Activated T-cell treated with anti-CD3 and anti-CD28 coated beads, Interleukin-2, amount 50 U/mL, for 24 hours (primary cell): ENCODE measurements around the gene SYT3.

Experiments used
- DNase-seq: peaks from one replicate; pipeline ENCODE4 v3.0.0-alpha.2; 2020
- H3K27ac Mint-ChIP-seq: 2 replicates; pipeline ENCODE4 v1.8.0; 2020; ENCODE audit warnings: mild to moderate bottlenecking, mixed read lengths
- H3K27me3 Mint-ChIP-seq: 2 replicates; pipeline ENCODE4 v1.8.0; 2020; ENCODE audit warnings: mixed read lengths
- H3K36me3 Mint-ChIP-seq: 2 replicates; pipeline ENCODE4 v1.8.0; 2020; ENCODE audit warnings: low read depth, mixed read lengths
- H3K4me1 Mint-ChIP-seq: 2 replicates; pipeline ENCODE4 v1.8.0; 2020; ENCODE audit warnings: low read depth, mixed read lengths
- H3K4me3 Mint-ChIP-seq: 2 replicates; pipeline ENCODE4 v1.8.0; 2020; ENCODE audit warnings: mild to moderate bottlenecking, moderate library complexity, mixed read lengths
- H3K9me3 Mint-ChIP-seq: 2 replicates; pipeline ENCODE4 v1.8.0; 2020; ENCODE audit warnings: mixed read lengths

SYT3 gene

GRCh38 chr19:50657222-50657669 lies 17.6 kb upstream of the SYT3 start:
- H3K4me1 Mint-ChIP-seq, result peaks cover 21% of the 10 kb centered on the region
- no peak overlapping the region for H3K27ac Mint-ChIP-seq
- H3K27me3 Mint-ChIP-seq, result peaks cover 82% of the 10 kb centered on the region
- peaks cover 8% of the 10 kb centered on the region for H3K36me3 Mint-ChIP-seq
- no peak for DNase-seq
- peak overlapping the region; percentile 57 for H3K4me3 Mint-ChIP-seq
- peaks cover 15% of the 10 kb centered on the region for H3K9me3 Mint-ChIP-seq

DNA sequence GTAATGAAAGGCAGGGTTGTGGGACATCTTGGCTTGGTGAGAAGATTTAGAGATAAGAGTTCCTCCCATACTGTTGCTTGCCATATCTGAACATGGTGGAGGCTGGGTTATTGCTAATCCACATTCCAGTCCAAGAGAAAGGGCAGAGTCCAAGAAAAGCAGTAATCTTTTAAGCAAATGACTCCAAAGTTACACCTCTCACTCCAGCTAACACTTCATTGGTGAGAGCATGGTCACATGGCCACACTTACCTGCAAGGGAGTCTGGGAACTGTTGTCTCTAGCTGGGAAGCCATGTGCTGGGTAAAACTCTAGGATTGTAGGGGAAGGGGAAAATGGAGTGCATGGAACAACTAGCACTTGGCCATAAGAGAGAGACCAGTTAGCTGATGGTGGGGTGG lies 15.2 kb upstream of the SYT3 start:
- Mint-ChIP-seq H3K27me3 (peaks cover 76% of the 10 kb centered on the region), H3K4me1 (peaks cover 21% of the 10 kb centered on the region), H3K9me3 (peaks cover 15% of the 10 kb centered on the region), H3K4me3 (no peak overlapping the region), H3K36me3 (peaks cover 8% of the 10 kb centered on the region), H3K27ac (no peak overlapping the region)
- DNase-seq, result no peak

DNA sequence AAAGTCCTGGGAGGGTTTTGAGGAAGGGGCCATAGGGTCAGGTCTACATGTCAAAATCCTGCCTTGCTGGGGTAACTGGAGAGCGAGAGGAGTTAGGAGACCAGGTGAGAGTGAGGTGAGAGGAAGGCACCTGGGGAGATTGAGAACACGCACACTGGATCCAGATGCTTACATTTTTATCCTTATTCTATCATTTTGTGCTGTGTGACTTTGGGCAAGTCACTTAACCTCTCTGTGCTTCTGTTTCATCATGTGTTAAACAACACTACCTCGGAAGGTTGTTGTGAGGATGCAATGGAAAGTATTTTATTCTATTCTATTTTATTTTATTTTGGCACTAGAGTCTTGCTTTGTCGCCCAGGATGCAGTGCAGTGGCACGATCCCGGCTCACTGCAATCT lies 13.0 kb upstream of the SYT3 start:
- H3K36me3 Mint-ChIP-seq, result peaks cover 4% of the 10 kb centered on the region
- H3K27ac Mint-ChIP-seq, result no peak overlapping the region
- H3K27me3 Mint-ChIP-seq, result peaks cover 73% of the 10 kb centered on the region
- no peak for DNase-seq
- H3K4me1 Mint-ChIP-seq, result peaks cover 8% of the 10 kb centered on the region
- H3K4me3 Mint-ChIP-seq, result no peak overlapping the region
- peaks cover 6% of the 10 kb centered on the region for H3K9me3 Mint-ChIP-seq

DNA sequence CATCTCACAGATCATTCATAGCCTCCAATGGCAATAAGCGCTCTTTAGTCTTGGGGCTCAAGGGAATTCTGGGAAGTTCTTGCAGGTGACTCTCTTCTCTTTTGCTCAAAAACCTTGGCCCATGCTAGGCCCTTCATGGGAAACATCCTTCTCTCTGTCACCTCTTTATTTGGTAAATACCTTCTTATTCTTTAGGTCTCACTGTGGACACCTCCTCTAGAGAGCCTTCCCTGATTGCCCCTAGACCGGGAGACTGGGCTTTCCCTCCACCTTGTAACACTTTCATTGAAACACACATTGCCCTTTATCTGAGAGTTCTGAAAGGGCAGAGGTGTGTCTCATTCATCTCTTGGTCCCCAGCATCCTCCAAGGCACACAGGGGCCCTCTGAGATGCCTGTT lies 11.5 kb upstream of the SYT3 start:
- peaks cover 66% of the 10 kb centered on the region for H3K27me3 Mint-ChIP-seq
- no peak for DNase-seq
- H3K36me3 Mint-ChIP-seq, result no peaks in the 10 kb centered on the region
- H3K4me3 Mint-ChIP-seq, result no peak overlapping the region
- H3K9me3 Mint-ChIP-seq, result no peaks in the 10 kb centered on the region
- H3K27ac Mint-ChIP-seq, result no peak overlapping the region
- no peaks in the 10 kb centered on the region for H3K4me1 Mint-ChIP-seq

DNA sequence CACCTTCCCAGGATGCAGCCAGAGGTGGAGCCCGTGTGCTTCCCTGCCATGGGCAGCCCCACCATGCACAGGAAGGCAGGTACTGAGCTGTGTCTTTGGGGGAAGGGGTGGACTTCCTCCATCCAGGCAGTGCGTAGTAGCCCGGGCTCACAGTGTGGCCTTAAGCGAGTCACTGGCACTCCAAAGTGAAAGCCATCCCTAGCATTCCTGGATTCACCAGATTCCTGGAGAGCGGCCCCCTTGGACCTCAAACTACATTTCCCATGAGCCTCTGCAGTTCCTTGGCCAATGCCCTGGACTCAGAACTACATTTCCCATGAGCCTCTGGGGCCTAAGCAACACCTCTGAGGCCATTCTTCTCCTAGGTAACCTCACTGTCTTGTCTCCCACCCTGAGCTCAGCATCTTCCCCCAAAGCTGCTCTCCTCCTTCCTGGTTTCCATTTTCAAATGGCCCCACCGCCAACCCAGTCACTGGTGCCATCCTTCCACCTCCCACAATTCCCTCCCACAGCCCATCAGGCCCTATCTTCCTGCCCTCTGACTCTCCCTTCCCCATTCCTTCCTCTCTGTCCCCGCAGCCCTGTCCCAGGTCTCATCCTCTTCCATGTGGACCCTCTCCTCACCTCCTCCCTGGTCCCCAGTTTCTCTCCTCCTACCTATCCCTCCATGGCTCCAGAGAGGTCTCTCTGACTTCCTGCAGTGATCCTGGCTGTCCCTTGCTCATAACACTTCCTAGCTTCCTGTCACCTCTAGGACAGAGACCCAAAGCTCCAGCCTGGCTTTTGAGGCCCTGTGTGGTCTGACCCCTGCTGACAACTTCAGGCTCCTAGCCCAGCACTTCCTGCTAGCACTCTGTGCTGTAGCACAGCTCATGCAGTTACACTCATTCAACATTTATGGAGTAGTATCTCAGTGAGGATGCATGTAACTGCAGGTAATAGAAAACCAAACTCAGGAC lies 10.0 kb upstream of the SYT3 start, which contains the start of gene C19orf81:
Gene C19orf81 (plus strand): TSS at position 13 of the 959 bp plus-strand sequence. CDS start 0 bp downstream, at position 13.
- Mint-ChIP-seq H3K9me3 (no peaks in the 10 kb centered on the region), H3K4me1 (no peaks in the 10 kb centered on the region), H3K27ac (no peak within 1 kb of the TSS), H3K27me3 (peaks cover 52% of the 10 kb centered on the region), H3K4me3 (no peak within 1 kb of the TSS), H3K36me3 (no peaks in the 10 kb centered on the region)
- DNase-seq, result no peak

DNA sequence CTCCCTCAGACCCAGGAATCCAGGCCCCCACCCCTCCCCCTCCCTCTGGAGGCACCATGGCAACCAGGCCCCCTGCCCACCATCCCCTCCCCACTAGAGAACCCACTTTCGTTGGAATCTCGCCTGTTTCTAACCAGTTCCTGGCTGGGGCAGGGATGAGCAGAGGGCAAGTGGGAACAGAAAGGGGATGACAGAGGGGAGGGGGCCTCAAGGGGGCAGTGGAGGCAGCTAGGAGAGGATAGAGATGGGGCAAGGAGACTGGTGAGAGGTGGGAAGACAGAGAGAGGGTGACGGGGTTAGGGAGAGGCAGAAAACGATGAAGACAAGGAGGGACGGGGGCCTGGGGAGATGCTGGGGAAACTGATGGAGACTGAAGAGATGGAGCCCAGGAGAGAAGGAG lies 9.0 kb upstream of the SYT3 start:
- H3K9me3 Mint-ChIP-seq, result no peaks in the 10 kb centered on the region
- H3K36me3 Mint-ChIP-seq, result no peaks in the 10 kb centered on the region
- peaks cover 43% of the 10 kb centered on the region for H3K27me3 Mint-ChIP-seq
- H3K4me3 Mint-ChIP-seq, result no peak overlapping the region
- H3K27ac Mint-ChIP-seq, result no peak overlapping the region
- H3K4me1 Mint-ChIP-seq, result no peaks in the 10 kb centered on the region
- DNase-seq, result no peak

DNA sequence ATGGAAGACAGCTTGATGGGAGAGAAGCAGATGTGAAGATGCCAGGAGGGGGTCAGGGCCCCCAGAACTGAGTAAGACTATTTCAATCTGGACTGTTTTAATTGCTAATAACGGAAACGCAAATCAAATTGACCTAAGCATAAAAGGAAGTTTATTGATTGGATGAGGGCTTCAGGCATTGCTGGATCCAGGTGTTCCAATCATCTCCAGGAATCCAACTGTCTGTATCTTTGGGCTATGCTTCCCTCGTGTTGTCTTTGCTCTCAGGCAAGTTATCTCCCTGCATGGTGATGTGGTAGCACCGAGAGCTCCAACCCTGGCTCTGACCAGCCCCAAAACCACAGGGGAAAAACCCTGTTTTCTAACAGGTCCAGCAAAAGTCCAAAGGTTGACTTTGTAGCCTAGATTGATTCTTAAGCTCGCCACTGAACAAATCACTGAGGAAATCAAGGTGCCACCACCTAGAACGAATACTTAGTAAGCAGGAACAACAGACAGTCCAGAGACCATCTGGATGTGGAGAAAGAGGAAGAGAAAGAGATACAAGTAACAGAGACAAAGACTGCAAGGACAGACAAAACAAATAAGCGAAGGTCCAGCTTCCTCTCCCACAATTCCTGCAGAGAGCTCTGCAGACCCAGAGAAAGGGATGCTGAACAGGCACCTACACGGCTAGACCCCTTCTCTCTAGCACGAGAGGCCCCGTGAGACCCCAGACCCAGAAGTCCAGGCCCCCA lies 8.4 kb upstream of the SYT3 start:
- no peak for DNase-seq
- Mint-ChIP-seq H3K4me3 (no peak overlapping the region), H3K36me3 (no peaks in the 10 kb centered on the region), H3K4me1 (no peaks in the 10 kb centered on the region), H3K27ac (no peak overlapping the region), H3K9me3 (no peaks in the 10 kb centered on the region), H3K27me3 (peaks cover 38% of the 10 kb centered on the region)

DNA sequence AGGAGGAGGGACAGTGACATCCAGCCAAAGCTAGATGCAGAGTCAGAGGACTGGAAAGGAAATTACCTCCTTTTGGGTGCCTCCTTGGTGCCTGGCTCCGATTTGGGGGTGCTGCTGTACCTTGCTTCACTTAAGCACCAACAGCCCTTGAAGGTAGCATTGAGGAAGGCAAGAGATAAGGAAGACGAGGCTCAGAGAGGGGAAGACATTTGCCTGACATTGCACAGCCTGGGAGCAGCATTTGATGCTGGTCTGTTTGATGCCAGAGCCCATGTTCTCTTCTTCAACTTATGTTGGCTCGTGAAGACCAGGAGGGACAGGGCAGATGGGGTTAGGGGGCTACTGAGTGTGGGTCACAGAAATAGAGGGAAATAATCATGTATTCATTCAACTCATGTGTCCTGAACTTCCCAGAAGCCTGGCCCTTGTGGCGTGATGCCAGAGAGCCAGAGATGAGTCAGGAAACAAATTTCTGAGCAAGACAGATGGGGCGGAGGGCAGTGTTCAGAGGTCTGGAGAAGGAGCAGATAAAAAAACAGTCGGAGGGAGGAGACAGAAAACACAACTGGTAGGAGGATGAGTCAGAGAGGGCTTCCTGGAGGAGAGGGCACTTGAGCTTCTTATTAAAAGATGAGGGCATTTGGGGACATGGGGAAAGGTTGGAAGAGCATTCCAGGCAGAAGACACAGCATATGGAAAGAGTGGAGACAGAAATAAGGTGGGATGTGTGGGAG lies 6.6 kb upstream of the SYT3 start:
- Mint-ChIP-seq H3K27ac (no peak overlapping the region), H3K4me3 (no peak overlapping the region), H3K4me1 (no peaks in the 10 kb centered on the region), H3K36me3 (no peaks in the 10 kb centered on the region), H3K27me3 (peaks cover 37% of the 10 kb centered on the region), H3K9me3 (no peaks in the 10 kb centered on the region)
- no peak for DNase-seq

GRCh38 chr19:50645107-50645506 lies 5.4 kb upstream of the SYT3 start:
- H3K36me3 Mint-ChIP-seq, result no peaks in the 10 kb centered on the region

GRCh38 chr19:50644315-50644915 lies 4.7 kb upstream of the SYT3 start:
- H3K27ac Mint-ChIP-seq, result no peak overlapping the region
- H3K36me3 Mint-ChIP-seq, result no peaks in the 10 kb centered on the region
- peaks cover 35% of the 10 kb centered on the region for H3K27me3 Mint-ChIP-seq
- peaks cover 1% of the 10 kb centered on the region for H3K4me1 Mint-ChIP-seq
- H3K9me3 Mint-ChIP-seq, result no peaks in the 10 kb centered on the region
- DNase-seq, result no peak
- H3K4me3 Mint-ChIP-seq, result no peak overlapping the region

More at GRCh38 chr19:50645107-50645506, 5.4 kb upstream of the SYT3 start:
- Mint-ChIP-seq H3K9me3 (no peaks in the 10 kb centered on the region), H3K4me3 (no peak overlapping the region), H3K27me3 (peaks cover 37% of the 10 kb centered on the region), H3K27ac (no peak overlapping the region), H3K4me1 (peaks cover under 1% of the 10 kb centered on the region)
- no peak for DNase-seq

GRCh38 chr19:50640368-50640767 lies 687 bp upstream of the SYT3 start:
- Mint-ChIP-seq H3K27ac (no peak overlapping the region), H3K4me3 (no peak overlapping the region), H3K4me1 (peaks cover 6% of the 10 kb centered on the region), H3K27me3 (peaks cover 59% of the 10 kb centered on the region), H3K9me3 (peaks cover 7% of the 10 kb centered on the region), H3K36me3 (peaks cover 1% of the 10 kb centered on the region)
- DNase-seq, result no peak

DNA sequence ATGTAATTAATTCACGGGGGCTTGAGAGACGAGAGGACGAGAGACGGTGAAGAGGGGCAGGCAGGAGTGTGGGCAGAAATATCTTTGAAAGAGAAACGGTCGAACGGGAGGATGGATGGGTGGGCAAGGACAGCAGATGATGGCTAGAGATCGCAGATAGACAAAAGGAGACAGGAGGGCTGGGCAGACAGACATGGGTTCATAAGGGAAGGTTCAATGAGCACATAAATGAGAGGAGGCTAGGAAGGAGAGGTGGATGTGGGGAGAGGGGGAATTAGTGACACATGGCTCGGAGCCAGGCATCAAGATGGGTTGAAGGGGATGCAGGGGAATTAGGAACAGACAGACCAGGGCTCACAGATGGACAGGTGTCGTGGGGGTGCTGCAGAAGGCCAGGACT lies 1.1 kb downstream of the SYT3 start:
- peaks cover 4% of the 10 kb centered on the region for H3K36me3 Mint-ChIP-seq
- peaks cover 15% of the 10 kb centered on the region for H3K9me3 Mint-ChIP-seq
- H3K4me1 Mint-ChIP-seq, result peaks cover 6% of the 10 kb centered on the region
- no peak for DNase-seq
- peaks cover 63% of the 10 kb centered on the region for H3K27me3 Mint-ChIP-seq
- H3K4me3 Mint-ChIP-seq, result no peak overlapping the region
- no peak overlapping the region for H3K27ac Mint-ChIP-seq

DNA sequence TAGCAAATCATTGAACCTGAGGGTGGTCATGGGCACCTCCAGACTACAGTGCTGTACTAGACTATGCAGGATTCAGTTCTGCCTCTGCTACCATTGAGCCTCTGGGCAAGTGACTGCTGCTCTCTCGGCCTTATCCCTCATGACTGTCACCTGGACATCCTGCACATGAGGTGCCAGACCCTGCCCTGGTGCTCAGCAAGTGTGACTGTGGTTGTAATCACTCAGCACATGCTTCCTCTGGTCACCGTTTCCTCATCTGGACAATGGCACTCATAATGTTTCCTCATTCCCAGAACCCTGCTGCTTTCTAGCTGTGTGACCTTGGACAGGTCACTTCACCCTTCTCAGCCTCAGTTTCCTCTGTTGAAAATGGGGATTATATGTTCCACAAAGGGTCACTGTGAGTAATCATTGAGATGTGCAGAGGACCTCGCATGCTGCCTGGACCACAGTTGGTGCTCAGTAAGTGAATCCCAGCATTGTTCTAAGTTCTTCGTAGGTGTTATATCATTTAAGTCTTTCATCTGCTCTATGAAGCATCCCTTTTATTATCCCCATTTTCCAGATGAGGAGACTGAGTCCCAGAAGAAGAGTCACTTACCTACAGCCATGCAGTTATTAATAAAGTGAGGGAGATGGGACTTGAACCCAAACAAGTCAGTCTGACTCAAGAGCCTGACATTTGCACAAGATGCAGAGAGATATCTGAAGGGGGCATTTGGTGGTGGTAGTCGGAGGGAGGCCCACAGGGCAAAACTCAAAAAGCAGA lies 3.2 kb downstream of the SYT3 start:
- H3K27me3 Mint-ChIP-seq, result peaks cover 61% of the 10 kb centered on the region
- peaks cover 22% of the 10 kb centered on the region for H3K9me3 Mint-ChIP-seq
- DNase-seq, result no peak
- H3K27ac Mint-ChIP-seq, result no peak overlapping the region
- H3K4me3 Mint-ChIP-seq, result no peak overlapping the region
- peaks cover 6% of the 10 kb centered on the region for H3K4me1 Mint-ChIP-seq
- H3K36me3 Mint-ChIP-seq, result peaks cover 6% of the 10 kb centered on the region
